K562 (cell line): Measurements from ENCODE around the gene HSPA1B. TPM values are rescaled to one million over a fixed set of nuclear protein-coding genes. Genes with fewer than 3 reads are reported as not detected.
A peak's percentile ranks its signal among the peaks of the same experiment; 100 is the strongest.

ENCODE experiments used
- BRD4 ChIP-seq: fragments of 200-600 bp; sonication (generic); IDR thresholded peaks from 2 replicates; pipeline ENCODE4 v1.6.1; 2017; ENCODE audit warnings: inconsistent platforms
- CAMTA2 ChIP-seq: fragments of 250-450 bp; sonication (Bioruptor Pico); conservative IDR thresholded peaks from 2 replicates; pipeline ENCODE4 v1.5.1; 2022
- ELK1 ChIP-seq: sonication (generic); formaldehyde crosslinking; IDR thresholded peaks from 2 replicates; pipeline ENCODE4 v1.8.1; 2022; ENCODE audit warnings: missing genetic modification reagents
- ETS2 ChIP-seq: IDR thresholded peaks from 2 replicates; pipeline ENCODE4 v1.6.1; 2016; ENCODE audit warnings: borderline replicate concordance, missing genetic modification characterization, mild to moderate bottlenecking, moderate library complexity, missing compliant biosample characterization; ENCODE audit not compliant: poor library complexity, severe bottlenecking
- FIP1L1 ChIP-seq: fragments of 200-400 bp; formaldehyde crosslinking; IDR thresholded peaks from 2 replicates; pipeline ENCODE4 v1.6.1; 2018; ENCODE audit warnings: mild to moderate bottlenecking, low read depth, low read length; ENCODE audit not compliant: poor library complexity, severe bottlenecking
- HNRNPK ChIP-seq: fragments of 200-400 bp; formaldehyde crosslinking; IDR thresholded peaks from one replicate; pipeline ENCODE4 v1.6.1; 2018; ENCODE audit warnings: mild to moderate bottlenecking, low read depth, low read length; ENCODE audit not compliant: poor library complexity, severe bottlenecking
- HOXB6 ChIP-seq: fragments of 250-450 bp; sonication (Bioruptor Pico); IDR thresholded peaks from 2 replicates; pipeline ENCODE4 v1.5.1; 2022; ENCODE audit warnings: mild to moderate bottlenecking, borderline replicate concordance
- KAT8 ChIP-seq: fragments of 450-650 bp; IDR thresholded peaks from 2 replicates; pipeline ENCODE4 v1.6.1; 2016; ENCODE audit warnings: low read depth, mild to moderate bottlenecking
- MTF1 ChIP-seq: fragments of 250-450 bp; sonication (Bioruptor Pico); IDR thresholded peaks from 2 replicates; pipeline ENCODE4 v1.9.0; 2021; ENCODE audit warnings: moderate library complexity, mild to moderate bottlenecking, inconsistent platforms, borderline replicate concordance
- PHF20 ChIP-seq: fragments of 450-650 bp; IDR thresholded peaks from 2 replicates; pipeline ENCODE4 v1.6.1; 2018; ENCODE audit not compliant: partially characterized antibody
- PML ChIP-seq: IDR thresholded peaks from 2 replicates; pipeline ENCODE4 v1.6.1; 2012; ENCODE audit warnings: low read length, inconsistent platforms
- PRMT5 ChIP-seq: sonication (generic); formaldehyde crosslinking; IDR thresholded peaks from 2 replicates; pipeline ENCODE4 v1.5.0; 2020; ENCODE audit warnings: missing genetic modification reagents
- SIX5 ChIP-seq, 2 experiments: IDR thresholded peaks; 2 replicates each; pipeline ENCODE4 v1.6.1; 2011; ENCODE audit warnings: low read length in 2 of 2, borderline replicate concordance in 1 of 2, low read depth in 1 of 2, mild to moderate bottlenecking in 1 of 2, moderate library complexity in 1 of 2; ENCODE audit not compliant: insufficient read depth in 1 of 2
- ZBTB17 ChIP-seq: fragments of 450-650 bp; formaldehyde crosslinking; IDR thresholded peaks from 2 replicates; pipeline ENCODE4 v1.4.0; 2020; ENCODE audit warnings: mild to moderate bottlenecking
- ZBTB43 ChIP-seq: sonication (generic); formaldehyde crosslinking; IDR thresholded peaks from 2 replicates; pipeline ENCODE4 v1.8.0; 2023; ENCODE audit warnings: mild to moderate bottlenecking, missing genetic modification reagents
- ZNF407 ChIP-seq: fragments of 450-650 bp; IDR thresholded peaks from 2 replicates; pipeline ENCODE4 v1.6.1; 2016; ENCODE audit warnings: low read depth
- ZNF584 ChIP-seq: fragments of 200-800 bp; sonication (Bioruptor generic); IDR thresholded peaks from 2 replicates; pipeline ENCODE4 v1.6.1; 2016; ENCODE audit warnings: low read depth, mild to moderate bottlenecking, missing genetic modification characterization, missing compliant biosample characterization
- polyA plus RNA-seq, 8 experiments: library from polyadenylated mRNA; depleted of rRNA in 4 of 8; stranded (reverse) in 5 of 8; unstranded in 3 of 8; fragments of >200 nt; fragmentation: Nextera tagmentation in 2 of 8; fragmentation: Illumina TruSeq in 1 of 8; extraction: Ambion mirVana in 2 of 8; extraction: Trizol in 1 of 8; gene quantifications; 2 replicates each; pipeline versions ENCODE4 v1.2.1 to v1.2.3, GENCODE V29; 2011 to 2014; ENCODE audit warnings: inconsistent platforms in 1 of 8, missing spikeins in 1 of 8
- total RNA-seq, 7 experiments: library from RNA; depleted of rRNA in 6 of 7; stranded (reverse); fragments of >200 nt in 6 of 7; fragmentation: Illumina TruSeq in 2 of 7; extraction: Trizol in 2 of 7; gene quantifications; 2 replicates each; pipeline versions ENCODE4 v1.2.1 to v1.2.3, GENCODE V29; 2011 to 2021; ENCODE audit warnings: low replicate concordance in 1 of 7

The HSPA1B gene
- total and polyA plus RNA-seq, 9 of the 15 experiments (the other 6 are each of a cell fraction or from before 2014, with no cell fraction given) = 0.27 to 227 (median 51.2) TPM

- TF ChIP-seq SIX5 (IDR thresholded peaks at IDR 0.05; ENCODE audit: borderline replicate concordance in 1 of 2, insufficient read depth in 1 of 2, low read depth in 1 of 2, low read length in 2 of 2) = no peak; a peak in 1 of 4 replicates
- peak; percentile 100 for TF ChIP-seq PHF20
- TF ChIP-seq MTF1 (CRISPR knock-in tag) = no peak
- TF ChIP-seq ZBTB17 (CRISPR knock-in tag) = peak; percentile 88; the same call in 1 of the 2 replicates
- peak; percentile 88 for TF ChIP-seq PML
- no peak; the same call in 1 of the 2 replicates for TF ChIP-seq PRMT5
- TF ChIP-seq ELK1 = no peak
- peak; percentile 64; the same call in 1 of the 2 replicates for TF ChIP-seq CAMTA2 (CRISPR knock-in tag)
- peak; percentile 40 for TF ChIP-seq HNRNPK
- peak; percentile 89 for TF ChIP-seq ZBTB43 (CRISPR knock-in tag)
- TF ChIP-seq HOXB6 (CRISPR knock-in tag) = no peak
- TF ChIP-seq BRD4 = no peak
- TF ChIP-seq FIP1L1 = peak; percentile 89
- no peak for TF ChIP-seq KAT8
- no peak for TF ChIP-seq ZNF407
- no peak for TF ChIP-seq ZNF584
- TF ChIP-seq ETS2 (tag) = no peak
Measured at GRCh38 chr6:31806470-31807272, 20.9 kb upstream of the HSPA1B start, which contains the start of gene LSM2 (continued).
